HG03025 (cell line): ENCODE measurements around the gene ROPN1.
"Not testable (repeated sequence)": the region's sequence is repeated elsewhere in the genome, so short reads cannot be mapped to it uniquely, and the experiment has no call there.

Experiments used
- ATAC-seq: cut with Tn5 transposase; IDR thresholded peaks from one replicate; pipeline ENCODE4 v1.9.1; 2021; ENCODE audit warnings: mild to moderate bottlenecking, moderate library complexity; ENCODE audit not compliant: unreplicated experiment, low FRiP score

Gene ROPN1

DNA sequence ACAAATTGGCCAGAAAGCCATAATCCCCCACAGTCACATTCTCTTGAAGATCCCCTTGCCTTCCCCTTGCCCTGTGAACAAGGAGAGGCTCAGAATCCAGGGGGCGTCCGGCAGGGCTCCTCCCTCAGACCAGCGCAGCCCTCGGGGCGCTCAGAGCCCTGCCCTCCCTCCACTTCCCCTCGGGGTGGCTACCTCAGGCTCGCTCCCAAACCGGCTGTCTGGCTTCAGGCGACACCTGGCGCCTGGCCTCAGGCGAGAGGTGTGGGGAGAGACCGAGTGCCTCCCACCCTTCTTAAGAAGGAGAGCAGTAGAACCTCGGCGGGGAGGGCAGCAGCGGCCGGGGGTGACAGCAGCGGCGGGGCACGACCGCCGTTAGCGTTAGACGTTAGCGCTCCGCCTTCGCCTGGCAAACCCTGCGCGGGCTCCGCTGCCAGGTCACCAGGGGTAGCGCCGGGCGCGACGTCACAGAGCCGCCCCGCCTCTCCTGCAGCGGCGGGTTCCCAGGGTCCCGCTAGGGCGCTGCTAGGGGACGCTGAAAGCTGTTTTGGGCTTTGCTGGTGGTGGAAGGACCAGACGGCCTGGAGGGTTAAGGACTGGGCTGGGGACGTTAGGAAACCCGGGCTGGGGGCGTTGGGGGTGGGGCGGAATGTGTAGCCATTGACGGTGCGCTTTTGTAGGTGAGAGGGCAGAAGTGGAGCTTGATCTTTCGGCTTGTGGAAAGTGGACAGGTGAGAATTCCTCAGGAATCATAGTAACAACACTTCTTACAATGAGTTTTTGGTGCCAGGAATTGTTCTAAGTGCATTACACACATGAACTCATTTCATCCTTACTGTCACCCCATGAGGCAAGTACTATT is at the start of gene ROPN1:
ROPN1 (minus strand) TSS at position 395 of the 859 bp plus-strand sequence. CDS start 11,643 bp downstream, outside the sequence.
- ATAC-seq, result not testable (repeated sequence)

DNA sequence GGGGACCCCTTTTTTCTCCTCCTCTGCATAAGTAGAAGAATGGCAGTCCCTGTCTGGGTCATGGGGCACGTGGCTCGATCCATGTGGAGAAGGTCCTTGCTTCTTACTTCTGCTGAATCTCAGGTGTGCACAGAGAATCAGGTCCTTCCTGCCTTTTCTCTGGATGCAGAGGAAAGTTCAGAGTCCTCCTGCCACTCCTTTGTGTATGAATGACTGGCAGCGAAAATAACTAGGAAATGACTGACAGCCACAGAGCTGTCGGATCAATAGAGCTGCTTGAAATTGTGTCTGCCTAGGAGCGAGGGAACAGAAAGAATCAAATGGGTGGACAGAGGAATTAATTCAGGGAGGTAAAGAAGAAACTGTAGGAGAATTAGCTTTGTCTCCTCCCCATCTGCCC is 49.6 kb upstream of the ROPN1 start:
- no peak for ATAC-seq

DNA sequence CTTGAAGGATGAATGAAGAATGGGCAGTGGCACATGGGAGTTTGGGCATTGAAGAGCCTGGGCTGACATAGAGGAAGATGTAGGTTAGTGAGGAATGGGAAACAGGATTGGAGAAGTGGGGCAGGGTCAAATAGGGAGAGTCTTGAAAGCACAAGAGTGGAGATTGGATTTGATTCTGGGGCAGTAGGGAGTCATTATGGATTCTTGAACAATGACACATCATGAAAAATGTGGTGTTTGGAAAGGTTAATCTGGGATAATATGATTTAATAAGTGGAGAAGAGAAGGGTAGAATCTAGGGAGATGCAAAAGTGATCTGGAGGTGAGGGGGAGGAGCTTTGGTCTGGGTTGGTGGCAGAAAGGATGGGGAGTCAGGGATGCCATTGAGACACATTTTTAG is 45.4 kb upstream of the ROPN1 start:
- no peak for ATAC-seq

DNA sequence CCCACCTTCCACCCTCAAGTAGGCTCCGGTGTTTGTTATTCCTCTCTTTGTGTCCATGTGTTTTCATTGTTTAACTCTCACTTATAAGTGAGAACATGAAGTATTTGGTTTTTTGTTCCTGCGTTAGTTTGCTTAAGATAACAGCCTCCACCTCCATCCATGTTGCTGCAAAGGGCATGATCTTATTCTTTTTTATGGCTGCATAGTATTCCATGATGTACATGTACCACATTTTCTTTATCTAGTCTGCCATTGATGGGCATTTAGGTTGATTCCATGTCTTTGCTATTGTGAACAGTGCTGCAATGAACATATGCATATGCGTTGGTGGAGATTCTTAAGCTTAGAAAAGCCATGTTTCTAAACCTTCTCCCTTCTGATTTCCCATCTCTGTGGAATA is 44.3 kb upstream of the ROPN1 start:
- not testable (repeated sequence) for ATAC-seq

DNA sequence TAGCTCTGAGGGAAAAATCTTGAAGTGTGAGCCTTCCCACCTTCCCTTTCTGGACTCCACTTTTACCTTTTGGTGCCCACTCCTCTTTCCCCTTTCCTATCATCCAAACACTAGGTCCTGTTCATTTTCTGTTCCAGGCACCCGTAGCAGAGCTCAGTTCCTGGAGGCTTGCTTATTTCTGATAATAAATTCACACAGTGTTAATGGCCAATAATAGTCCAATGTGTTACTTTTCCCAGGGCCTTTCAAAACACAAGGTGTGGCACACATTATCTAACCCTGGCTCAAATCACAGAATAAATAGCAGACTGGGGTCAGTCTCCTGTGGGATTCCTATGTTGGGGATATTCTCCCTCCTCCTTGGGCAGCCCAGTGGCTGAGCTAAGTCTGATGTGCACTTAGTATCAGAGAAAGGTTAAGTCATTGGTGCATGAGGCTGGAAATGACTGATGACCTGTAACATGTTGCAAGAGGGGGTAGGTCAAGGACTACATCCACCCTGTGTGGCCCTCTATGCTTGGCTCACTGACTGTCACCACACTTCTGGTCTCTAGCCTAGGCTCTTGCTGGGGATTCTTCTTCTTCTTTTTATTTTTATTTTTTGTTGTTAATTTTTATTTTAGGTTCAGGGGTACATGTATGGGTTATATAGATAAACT is 43.7 kb upstream of the ROPN1 start:
- no peak for ATAC-seq

DNA sequence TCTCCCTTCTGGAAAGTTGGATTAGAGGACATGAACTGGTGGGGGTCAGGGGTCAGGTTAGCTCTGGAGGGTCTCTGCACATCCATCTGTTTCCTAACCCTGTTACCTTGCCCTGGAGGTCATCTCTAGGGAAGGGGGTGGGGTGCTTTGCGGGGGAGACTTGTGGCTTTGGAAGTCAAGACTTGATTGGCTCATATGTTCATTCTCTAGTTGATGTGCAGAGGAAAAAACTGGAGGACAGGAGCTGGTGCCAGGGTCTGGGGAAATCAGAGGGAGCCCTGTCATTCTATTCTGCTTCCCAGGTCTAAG is 42.9 kb upstream of the ROPN1 start:
- no peak for ATAC-seq

DNA sequence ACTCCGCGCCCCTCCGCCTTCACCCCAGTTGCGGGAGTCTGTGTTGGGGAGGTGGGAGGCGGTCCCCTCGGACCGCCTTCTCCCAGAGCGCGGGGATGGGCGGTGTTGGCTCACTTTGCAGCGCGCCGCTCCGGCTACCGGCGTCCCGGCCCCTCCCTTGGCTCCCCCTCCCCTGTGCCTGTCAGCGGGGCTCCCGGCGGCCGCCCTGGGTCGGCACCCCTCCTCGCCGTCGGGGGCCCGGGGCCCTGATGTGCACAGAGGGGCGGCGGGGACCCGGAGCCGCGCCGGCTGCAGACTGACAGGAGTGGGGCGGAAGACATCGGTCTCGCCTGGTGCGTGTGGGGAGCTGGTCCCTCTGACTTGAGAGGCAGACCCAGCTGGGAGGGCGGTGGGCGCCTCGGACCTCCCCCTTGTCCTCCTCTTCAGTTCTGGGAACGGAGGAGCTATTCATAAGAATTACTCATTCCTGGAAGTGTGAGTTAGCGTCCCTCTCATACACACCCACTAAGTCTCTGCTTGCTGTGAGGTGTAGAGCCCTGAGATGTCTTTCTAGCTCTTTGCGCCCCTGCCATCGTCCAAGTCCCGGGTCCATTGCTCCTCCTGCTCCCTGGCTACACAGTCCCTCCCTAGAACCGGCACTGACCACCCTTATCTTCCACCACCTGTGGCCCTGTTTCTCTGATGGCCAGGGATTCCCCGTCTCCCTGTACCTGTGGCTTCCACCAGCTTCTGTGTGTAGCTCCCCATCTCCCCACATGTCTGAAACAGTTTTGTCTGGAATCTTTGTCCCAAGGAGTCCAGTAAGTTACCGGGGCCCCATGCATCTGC is 42.3 kb upstream of the ROPN1 start:
- no peak for ATAC-seq

DNA sequence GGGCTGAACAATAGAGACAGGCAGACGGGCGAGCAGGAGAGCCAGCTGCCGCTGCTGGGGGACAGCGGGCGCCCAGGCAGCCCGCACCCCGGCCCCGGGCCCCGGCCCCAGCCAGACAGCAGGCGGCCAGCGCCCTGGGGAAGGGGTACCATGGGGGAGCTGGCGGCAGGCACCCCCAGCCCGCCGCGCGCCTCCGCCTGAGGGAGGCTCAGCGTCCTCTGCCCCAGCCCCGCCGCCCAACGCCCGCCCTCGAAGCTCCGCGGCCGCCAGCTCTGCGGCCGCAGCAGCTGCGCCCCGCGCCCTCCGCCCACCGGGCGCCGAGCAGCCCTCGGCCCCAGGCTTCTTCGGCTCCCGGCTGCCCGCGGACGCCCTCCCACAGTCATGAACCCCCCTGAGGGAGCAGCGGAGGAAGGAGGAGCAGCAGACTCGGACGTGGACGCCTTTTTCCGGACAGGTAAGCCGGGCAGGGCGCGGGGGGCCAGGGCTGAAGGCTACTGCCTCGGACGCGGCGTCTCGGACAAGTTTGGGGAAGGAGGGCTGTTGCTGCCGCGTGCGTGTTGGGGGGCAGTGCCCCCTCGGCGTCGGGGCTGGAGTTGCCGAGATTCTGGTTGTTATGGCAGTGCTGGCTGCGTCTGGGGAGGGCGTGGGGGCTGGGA is 41.6 kb upstream of the ROPN1 start, which contains the start of gene KALRN:
KALRN (plus strand) TSS at position 10 of the 656 bp plus-strand sequence.
- ATAC-seq, result peak; percentile 24

DNA sequence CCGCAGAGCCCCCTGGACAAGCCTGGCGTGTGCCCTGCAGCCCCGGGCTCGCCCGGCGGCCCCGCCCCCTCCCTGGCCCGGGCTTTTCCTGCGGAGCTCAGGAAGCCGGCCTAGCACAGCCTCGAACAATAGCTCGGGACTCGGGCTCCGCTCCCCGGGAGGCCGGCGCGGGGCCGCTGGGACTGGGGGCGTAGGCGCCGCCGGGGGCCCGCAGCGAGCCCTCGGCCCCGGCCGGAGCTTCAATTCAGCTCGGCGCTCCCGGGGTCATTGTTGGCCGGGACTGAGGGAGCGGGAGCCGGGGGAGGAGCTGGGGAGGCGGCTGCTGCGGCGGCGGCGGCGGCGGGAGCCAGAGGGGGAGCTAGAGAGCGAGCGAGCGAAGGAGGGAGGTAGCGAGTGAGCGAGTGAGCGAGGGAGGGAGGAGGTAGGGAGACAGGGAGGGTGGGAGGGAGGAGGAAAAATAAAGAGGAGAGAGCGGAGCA is 41.0 kb upstream of the ROPN1 start:
- peak; percentile 79 for ATAC-seq

DNA sequence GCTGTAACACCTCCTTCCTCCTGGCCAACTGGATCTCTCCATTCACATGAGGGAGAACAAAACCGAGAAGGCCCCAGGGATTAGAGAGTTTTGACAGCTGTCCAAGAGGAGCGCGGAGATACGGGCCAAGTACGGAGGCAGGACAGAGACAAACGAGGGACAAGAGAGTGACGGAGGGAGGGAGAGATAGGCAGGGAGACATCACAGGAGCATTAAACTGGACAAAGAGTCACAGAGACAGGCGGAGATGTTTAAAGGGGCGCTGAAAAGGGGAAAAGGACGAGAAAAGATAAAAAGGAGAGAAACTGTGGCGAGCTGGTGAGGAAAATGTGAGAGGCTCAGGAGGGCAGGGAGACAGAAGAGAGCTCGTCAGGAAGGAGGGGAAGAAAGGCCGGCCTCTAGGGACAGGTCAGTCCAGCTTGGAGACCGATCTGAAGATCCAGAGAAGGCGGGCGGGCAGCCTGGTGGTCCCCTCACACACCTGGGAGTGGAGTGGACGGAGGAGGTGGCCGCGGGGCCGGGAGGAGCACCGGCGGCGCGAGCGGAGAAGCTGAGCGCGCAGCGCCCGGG is 40.5 kb upstream of the ROPN1 start:
- ATAC-seq, result no peak

DNA sequence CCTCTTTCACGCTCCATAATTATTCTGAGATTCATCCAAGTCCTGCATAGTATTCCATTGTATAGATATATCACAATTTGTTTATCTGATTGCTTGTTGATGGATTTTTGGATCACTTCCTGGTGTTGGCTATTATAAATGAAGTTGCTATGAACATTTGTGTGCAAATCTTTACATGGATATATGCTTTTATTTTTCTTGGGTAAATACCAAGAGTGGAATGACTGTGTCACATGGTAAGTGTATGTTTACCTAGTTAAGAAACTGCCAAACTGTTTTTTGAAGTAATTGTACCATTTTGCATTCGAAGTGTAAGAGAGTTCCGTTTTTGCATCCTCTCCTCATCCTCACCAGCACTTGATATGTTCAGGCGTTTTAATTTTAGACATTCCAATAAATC is 34.6 kb upstream of the ROPN1 start:
- no peak for ATAC-seq

DNA sequence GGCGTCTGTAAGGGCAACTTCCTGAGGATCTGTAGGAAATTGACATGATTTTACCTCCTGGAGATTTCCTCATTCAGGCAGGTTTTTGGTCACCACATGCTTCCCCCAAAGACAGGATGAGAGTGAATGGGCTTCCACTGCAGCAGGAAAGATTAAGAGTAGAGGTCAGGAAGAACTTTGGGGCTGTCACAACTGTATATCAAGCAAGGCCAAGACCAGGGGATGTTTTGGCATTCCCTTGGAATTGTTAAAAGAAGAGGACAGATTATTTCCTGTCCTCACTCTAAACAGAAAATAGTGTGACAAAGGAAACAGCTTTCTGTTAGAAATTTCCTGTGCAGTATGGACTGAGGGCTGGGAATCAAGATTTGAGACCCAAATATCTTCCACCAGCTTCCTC is 31.6 kb upstream of the ROPN1 start:
- ATAC-seq, result not testable (repeated sequence)

DNA sequence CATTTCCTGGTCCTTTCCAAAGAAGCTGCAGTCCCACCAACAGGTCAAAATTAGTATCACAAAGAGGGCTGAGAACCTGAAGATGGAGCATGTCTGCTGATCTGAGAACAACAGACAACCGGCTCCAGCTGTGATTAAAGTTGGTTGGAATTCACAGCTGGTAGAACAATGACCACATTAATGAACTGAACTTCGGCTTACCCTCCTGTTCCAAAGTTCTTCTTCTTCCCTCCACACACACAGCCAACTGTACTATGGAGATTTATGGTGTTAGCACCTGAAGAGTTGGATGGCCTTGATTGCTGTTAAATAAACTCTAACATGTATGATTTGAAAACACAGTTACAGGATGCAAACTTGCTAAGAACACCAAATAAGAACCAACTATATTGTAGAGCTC is 27.4 kb upstream of the ROPN1 start:
- no peak for ATAC-seq

DNA sequence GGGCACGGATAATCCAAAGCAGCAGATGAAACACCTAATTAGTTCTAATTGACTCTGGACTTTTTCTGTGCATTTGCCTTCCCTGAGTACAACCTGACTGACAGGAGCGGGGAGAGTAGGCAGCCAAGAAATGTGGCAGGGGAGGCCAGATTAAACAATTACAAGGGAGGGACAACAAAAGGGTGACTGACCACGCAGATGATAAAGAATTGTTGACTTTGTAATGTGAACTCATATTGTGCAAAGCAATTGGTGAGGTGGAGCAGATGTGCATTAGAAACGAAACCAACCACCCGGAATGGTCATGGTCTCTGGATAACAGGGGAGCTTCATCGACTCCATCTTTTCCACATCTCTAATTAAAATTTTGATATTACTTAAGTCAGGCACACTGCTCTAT is 25.6 kb upstream of the ROPN1 start:
- not testable (repeated sequence) for ATAC-seq

DNA sequence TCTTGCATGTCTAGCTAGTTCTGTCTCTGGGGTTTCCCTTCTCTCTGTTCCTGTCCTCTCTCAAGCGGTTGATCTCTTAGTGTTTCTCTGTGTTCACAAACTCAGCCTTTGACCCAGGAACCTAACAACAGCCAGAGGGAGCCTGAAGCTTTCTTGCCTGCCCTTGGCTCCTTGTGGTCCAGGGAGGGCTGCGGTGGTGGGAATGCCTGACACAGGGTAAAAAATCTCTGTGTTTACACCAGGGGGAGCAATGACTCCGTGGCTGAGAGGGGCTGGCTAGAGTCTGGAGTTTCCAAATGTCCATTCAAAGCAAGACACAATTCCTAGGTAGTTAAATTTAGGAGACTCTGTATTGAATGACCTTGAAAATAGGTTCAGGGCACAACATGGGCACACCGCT is 24.6 kb upstream of the ROPN1 start:
- ATAC-seq, result not testable (repeated sequence)

DNA sequence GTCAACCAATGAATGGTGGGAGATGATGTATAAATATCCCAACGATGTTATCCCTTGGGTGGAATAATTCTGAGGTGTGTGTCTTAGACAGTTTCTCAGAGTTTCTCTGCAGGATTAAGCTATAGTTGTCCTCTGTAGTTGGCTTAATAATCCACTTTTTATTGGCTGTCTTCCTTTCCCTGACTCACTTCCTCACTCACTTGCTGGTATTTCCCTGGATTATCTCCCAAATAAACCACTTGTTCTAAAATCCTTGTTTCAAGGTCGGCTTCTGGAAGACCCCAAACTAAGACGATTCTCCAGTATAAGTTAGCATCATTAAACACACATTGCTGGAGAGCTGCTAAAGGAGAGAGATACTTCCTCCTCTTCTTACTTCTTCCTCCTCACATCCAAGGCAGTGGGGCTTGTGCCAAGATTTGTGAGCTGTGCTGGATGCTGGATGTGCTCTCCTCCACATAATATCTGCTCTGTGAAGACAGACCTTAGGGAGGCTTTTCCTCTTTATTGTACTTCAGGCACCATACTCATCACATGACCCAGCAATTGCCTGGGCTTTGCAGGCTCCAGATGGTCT is 22.5 kb upstream of the ROPN1 start:
- no peak for ATAC-seq

DNA sequence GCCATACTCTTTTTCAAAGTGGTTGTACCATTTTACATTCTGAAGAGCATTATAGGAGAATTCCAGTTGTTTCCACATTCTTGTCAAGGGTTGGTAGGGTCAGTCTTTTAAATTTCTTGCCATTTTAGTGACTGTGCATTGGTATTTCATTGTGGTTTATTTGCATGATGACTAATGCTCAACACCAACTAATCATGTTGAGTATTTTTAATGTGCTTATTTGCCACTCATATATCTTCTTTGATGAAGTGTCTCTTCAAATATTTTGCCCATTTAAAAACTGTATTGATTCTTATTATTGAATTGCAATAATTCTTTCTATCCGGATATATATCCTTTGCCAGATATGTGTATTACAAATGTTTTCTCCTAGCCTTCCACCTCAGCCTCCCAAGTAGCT is 16.4 kb upstream of the ROPN1 start:
- ATAC-seq, result not testable (repeated sequence)

DNA sequence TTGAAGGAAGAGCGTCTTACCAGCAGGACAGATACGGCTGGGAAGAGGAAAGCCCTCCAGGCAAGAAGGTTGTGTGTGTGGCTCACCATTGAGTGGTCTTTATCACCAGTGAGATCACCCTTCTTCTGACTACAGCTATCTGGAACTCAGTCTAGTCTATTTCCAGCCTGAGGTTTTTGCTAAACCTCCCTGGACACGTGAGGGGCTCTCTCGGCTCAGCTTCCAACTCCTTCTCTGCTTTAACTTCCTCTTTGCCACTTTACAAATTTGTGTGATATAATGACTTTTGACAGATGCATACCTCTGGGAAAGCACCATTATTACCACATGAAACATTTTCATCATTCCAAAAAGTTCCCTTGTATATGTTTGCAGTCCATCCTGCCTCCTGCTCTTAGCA is 15.3 kb upstream of the ROPN1 start:
- ATAC-seq, result no peak

DNA sequence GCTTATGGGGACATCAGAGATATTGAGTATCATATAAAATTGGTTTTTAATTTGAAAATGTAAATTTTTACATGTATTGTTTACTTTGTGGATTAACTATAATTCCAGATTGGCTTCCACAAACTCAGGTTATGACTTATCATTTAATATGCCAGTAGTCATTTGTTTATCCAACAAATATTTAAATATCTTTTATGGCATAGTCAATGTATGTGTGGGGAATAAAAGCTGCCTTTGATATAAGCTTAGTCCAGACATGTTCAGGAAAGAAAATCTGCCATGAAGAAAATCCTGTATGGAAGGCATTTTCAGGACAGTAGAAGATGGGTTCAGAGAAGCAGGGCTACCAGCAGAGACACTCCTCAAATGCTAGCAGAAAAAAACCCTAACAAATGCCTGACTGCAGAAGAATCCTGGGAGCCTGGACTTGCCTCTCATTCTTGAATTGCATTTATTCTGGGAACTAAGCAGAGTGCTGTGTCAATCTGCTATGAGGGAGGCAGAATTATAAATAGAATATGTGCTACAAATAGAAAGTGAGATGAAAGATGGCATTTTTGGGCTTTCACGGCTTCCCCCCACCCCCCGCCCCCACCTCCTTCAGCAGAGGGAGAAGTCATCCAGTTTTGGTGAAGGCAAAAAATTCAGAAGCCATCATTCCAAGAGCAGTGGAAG is 10.6 kb upstream of the ROPN1 start:
- not testable (repeated sequence) for ATAC-seq
